IMR-90 (cell line): ENCODE results near the gene RPS6KA2. TPM values are rescaled to one million over a fixed set of nuclear protein-coding genes. Genes with fewer than 3 reads are reported as not detected.

Experiments
- ATAC-seq: fragments of 200-7000 bp; cut with Tn5 transposase; 2 replicates; pipeline ENCODE4 v1.9.1; 2020; ENCODE audit warnings: low read depth, mild to moderate bottlenecking, moderate library complexity
- BruUV-seq: library from RNA; stranded (reverse); fragments of 400-500 nt; replicated peaks from 2 replicates; lab custom pipeline; 2021; lab: Mats Ljungman, UMichigan
- CTCF ChIA-PET: fragments of 300-600 bp; formaldehyde crosslinking; extraction: SDS; loops from one replicate; lab custom pipeline; 2021; ENCODE audit warnings: antibody characterized with exemption; lab: Yijun Ruan, JAX
- POLR2A ChIA-PET: fragments of 300-600 bp; sonication (Branson Sonifier 250); formaldehyde crosslinking; loops from one replicate; lab custom pipeline; 2022; ENCODE audit warnings: antibody characterized with exemption; ENCODE audit not compliant: unreplicated experiment; lab: Charles Lee
- DNase-seq: peaks from one replicate; pipeline ENCODE4 v3.0.0; 2013
- H2AFZ ChIP-seq: replicated peaks from 2 replicates; pipeline ENCODE3; 2013; ENCODE audit warnings: low read length, mild to moderate bottlenecking; ENCODE audit not compliant: poor library complexity
- H2AK5ac ChIP-seq: 2 replicates; pipeline ENCODE4 v1.6.1; 2013; ENCODE audit warnings: low read depth, low read length, inconsistent platforms
- H2AK9ac ChIP-seq: replicated peaks from 2 replicates; pipeline ENCODE3; 2013; ENCODE audit warnings: mild to moderate bottlenecking, low read depth, low read length, moderate library complexity; ENCODE audit not compliant: poor library complexity
- H2BK120ac ChIP-seq: 2 replicates; pipeline ENCODE4 v1.6.1; 2013; ENCODE audit warnings: low read depth, low read length, inconsistent platforms
- H2BK15ac ChIP-seq: 3 replicates; pipeline ENCODE4 v1.6.1; 2013; ENCODE audit warnings: low read depth, low read length, inconsistent platforms
- H2BK20ac ChIP-seq: 2 replicates; pipeline ENCODE4 v1.6.1; 2013; ENCODE audit warnings: low read depth, mild to moderate bottlenecking, inconsistent platforms, low read length, moderate library complexity
- H2BK5ac ChIP-seq: 2 replicates; pipeline ENCODE4 v1.6.1; 2013; ENCODE audit warnings: mild to moderate bottlenecking, low read depth, low read length, inconsistent platforms; ENCODE audit not compliant: poor library complexity, severe bottlenecking
- H3K14ac ChIP-seq: replicated peaks from 2 replicates; pipeline ENCODE4 v1.6.1; 2013; ENCODE audit warnings: low read depth, low read length, inconsistent platforms
- H3K18ac ChIP-seq: 2 replicates; pipeline ENCODE4 v1.6.1; 2013; ENCODE audit warnings: low read depth, low read length, control low read depth
- H3K23ac ChIP-seq: 2 replicates; pipeline ENCODE4 v1.6.1; 2013; ENCODE audit warnings: low read depth, low read length, inconsistent platforms
- H3K27ac ChIP-seq: 2 replicates; pipeline ENCODE4 v1.5.1; 2013; ENCODE audit warnings: mild to moderate bottlenecking, control low read depth, low read length; ENCODE audit not compliant: insufficient read depth
- H3K27me3 ChIP-seq: 2 replicates; pipeline ENCODE4 v1.6.1; 2013; ENCODE audit warnings: low read length; ENCODE audit not compliant: control insufficient read depth, insufficient read depth
- H3K36me3 ChIP-seq: 2 replicates; pipeline ENCODE4 v1.6.1; 2013; ENCODE audit warnings: low read length, mixed read lengths; ENCODE audit not compliant: control insufficient read depth, insufficient read depth
- H3K4ac ChIP-seq: 2 replicates; pipeline ENCODE4 v1.6.1; 2013; ENCODE audit warnings: low read depth, low read length, inconsistent platforms
- H3K4me1 ChIP-seq: 2 replicates; pipeline ENCODE4 v1.6.1; 2013; ENCODE audit warnings: low read length, mixed read lengths; ENCODE audit not compliant: control insufficient read depth, insufficient read depth
- H3K4me2 ChIP-seq: 2 replicates; pipeline ENCODE4 v1.6.1; 2013; ENCODE audit warnings: low read depth, mild to moderate bottlenecking, control low read depth, low read length, moderate library complexity
- H3K4me3 ChIP-seq: 2 replicates; pipeline ENCODE4 v1.5.1; 2013; ENCODE audit warnings: low read depth, mild to moderate bottlenecking, control low read depth, low read length, moderate library complexity; ENCODE audit not compliant: insufficient read depth
- H3K56ac ChIP-seq: 2 replicates; pipeline ENCODE4 v1.6.1; 2013; ENCODE audit warnings: low read length, inconsistent platforms; ENCODE audit not compliant: insufficient read depth; ENCODE audit errors: extremely low read depth
- H3K79me1 ChIP-seq, 2 experiments: 2 replicates each; pipeline ENCODE4 v1.6.1; 2013; ENCODE audit warnings: low read length in 2 of 2, inconsistent platforms in 1 of 2, low read depth in 1 of 2
- H3K9ac ChIP-seq: 2 replicates; pipeline ENCODE4 v1.6.1; 2013; ENCODE audit warnings: low read depth, low read length, control low read depth
- H3K9me1 ChIP-seq: 2 replicates; pipeline ENCODE4 v1.6.1; 2013; ENCODE audit warnings: low read length, inconsistent platforms; ENCODE audit not compliant: insufficient read depth
- H3K9me3 ChIP-seq: 2 replicates; pipeline ENCODE4 v1.6.1; 2013; ENCODE audit warnings: low read length; ENCODE audit not compliant: control insufficient read depth, insufficient read depth
- H4K20me1 ChIP-seq: 2 replicates; pipeline ENCODE4 v1.6.1; 2013; ENCODE audit warnings: low read length, inconsistent platforms; ENCODE audit not compliant: insufficient read depth
- H4K5ac ChIP-seq: 2 replicates; pipeline ENCODE4 v1.6.1; 2013; ENCODE audit warnings: mild to moderate bottlenecking, low read depth, low read length, control low read depth
- H4K8ac ChIP-seq, 2 experiments: 2 replicates each; pipeline ENCODE4 v1.6.1; 2013; ENCODE audit warnings: low read depth in 2 of 2, low read length in 2 of 2, control low read depth in 1 of 2, inconsistent platforms in 1 of 2
- H4K91ac ChIP-seq: 2 replicates; pipeline ENCODE4 v1.6.1; 2013; ENCODE audit warnings: low read depth, low read length, inconsistent platforms; ENCODE audit not compliant: insufficient read depth
- BHLHE40 ChIP-seq: fragments of 150-350 bp; IDR thresholded peaks from 2 replicates; pipeline ENCODE4 v1.6.1; 2016; ENCODE audit warnings: mild to moderate bottlenecking, low read depth, low read length
- CHD1 ChIP-seq: IDR thresholded peaks from 2 replicates; pipeline ENCODE4 v1.6.1; 2012; ENCODE audit warnings: low read depth, low read length, improper control_type of control experiment
- CTCF ChIP-seq: conservative IDR thresholded peaks from 2 replicates; pipeline ENCODE4 v1.5.1; 2012; ENCODE audit warnings: mild to moderate bottlenecking, low read depth, low read length, improper control_type of control experiment
- MAFK ChIP-seq: IDR thresholded peaks from 2 replicates; pipeline ENCODE4 v1.6.1; 2012; ENCODE audit warnings: low read depth, low read length, improper control_type of control experiment
- MAZ ChIP-seq: IDR thresholded peaks from 2 replicates; pipeline ENCODE4 v1.6.1; 2012; ENCODE audit warnings: low read depth, mild to moderate bottlenecking, low read length, improper control_type of control experiment, moderate library complexity, borderline replicate concordance
- SMC3 ChIP-seq: fragments of 150-350 bp; IDR thresholded peaks from 2 replicates; pipeline ENCODE4 v1.6.1; 2016; ENCODE audit warnings: low read depth, mild to moderate bottlenecking, antibody characterized with exemption, low read length, moderate library complexity
- USF2 ChIP-seq: fragments of 150-350 bp; IDR thresholded peaks from 2 replicates; pipeline ENCODE4 v1.6.1; 2017; ENCODE audit warnings: mild to moderate bottlenecking, antibody characterized with exemption, low read length, low read depth
- WGBS, 2 experiments: methylation state at CpG; one replicate each; pipeline versions ENCODE4 v1.1.5 to v1.1.7; 2013; ENCODE audit warnings: missing lambda C conversion rate in 2 of 2; ENCODE audit not compliant: insufficient read length in 1 of 2; ENCODE audit errors: extremely low coverage in 2 of 2; 5-methylcytosine and 5-hydroxymethylcytosine counted together
- dilution Hi-C: fragments of 300-500 bp; cut with HindIII; formaldehyde crosslinking; loops from one replicate; pipeline ENCODE4 v1.14.3; 2018; ENCODE audit warnings: low sequenced_read_pairs; ENCODE audit not compliant: unreplicated experiment
- in situ Hi-C: fragments of 300-500 bp; cut with MboI; formaldehyde crosslinking; loops from 3 replicates; pipeline ENCODE4 v1.14.3; 2019; ENCODE audit warnings: low sequenced_read_pairs, inconsistent platforms, mixed read lengths
- intact Hi-C: fragments of 100-400 bp; cut with micrococcal nuclease; formaldehyde crosslinking; loops from 2 replicates; pipeline ENCODE4 v1.10.0; 2022
- polyA plus RNA-seq, 3 experiments: library from polyadenylated mRNA; depleted of rRNA; stranded (reverse); fragments of >200 nt; gene quantifications; 2 replicates each; pipeline ENCODE4 v1.2.3, GENCODE V29; 2012; ENCODE audit warnings: low replicate concordance in 1 of 3
- total RNA-seq: library from RNA; depleted of rRNA; stranded (reverse); fragments of >200 nt; gene quantifications from 2 replicates; pipeline ENCODE4 v1.2.3, GENCODE V29; 2012

RPS6KA2 gene
- total and polyA plus RNA-seq, 2 of the 4 experiments (the other 2 are of a cell fraction): 26.9 to 31.3 TPM

GRCh38 chr6:166526937-166527336, 100.1 kb downstream of the RPS6KA2 start:
- TF ChIP-seq USF2: no peak
- TF ChIP-seq BHLHE40: no peak
- no peak for TF ChIP-seq MAFK
- TF ChIP-seq MAZ: no peak
- TF ChIP-seq CTCF: no peak
- TF ChIP-seq CHD1: no peak
- TF ChIP-seq SMC3: no peak
- Histone ChIP-seq H2AK5ac (no peak overlapping the region), H2BK15ac (no peak overlapping the region), H3K27ac (no peak overlapping the region), H4K8ac (no peak overlapping the region), H3K4me1 (peaks cover 5% of the 10 kb centered on the region; the same call in 1 of the 2 replicates), H3K9ac (no peak overlapping the region), H4K91ac (no peak overlapping the region), H2BK20ac (no peak overlapping the region), H3K9me3 (no peaks in the 10 kb centered on the region), H3K9me1 (peaks cover 4% of the 10 kb centered on the region; the same call in 1 of the 2 replicates), H3K4me3 (no peak overlapping the region), H3K4me2 (no peak overlapping the region), H2AFZ (no peak overlapping the region), H3K23ac (no peak overlapping the region), H2AK9ac (no peak overlapping the region), H3K56ac (no peak overlapping the region), H2BK120ac (no peak overlapping the region), H3K36me3 (peaks cover 37% of the 10 kb centered on the region), H2BK5ac (no peak overlapping the region), H3K27me3 (no peaks in the 10 kb centered on the region), H4K5ac (no peak overlapping the region), H4K20me1 (peaks cover 4% of the 10 kb centered on the region; the same call in 1 of the 2 replicates), H3K14ac (no peak overlapping the region), H3K79me1 (peaks cover 0 to 3% of the 10 kb centered on the region in 2 experiments; a peak in 1 of 4 replicates), H3K4ac (no peak overlapping the region), H3K18ac (no peak overlapping the region)
- no TSS peak for BruUV-seq
- CTCF ChIA-PET: no interaction called here
- POLR2A ChIA-PET: no interaction called here
- 70% methylated on average over 2 of the region's 10 CpGs; no CpG with 5 or more reads in 1 of the 2 experiments for WGBS, 2 experiments
- dilution Hi-C loops: no loop called here
- intact Hi-C loops: no loop called here
- ATAC-seq (no peak), DNase-seq (no peak)
- in situ Hi-C loops: no loop called here
